Neural progenitor cell (in vitro differentiated cells): ENCODE results near the gene NPR2. TPM values are rescaled to one million over a fixed set of nuclear protein-coding genes. Genes with fewer than 3 reads are reported as not detected.
A peak's percentile ranks its signal among the peaks of the same experiment; 100 is the strongest.

Source experiments
- DNase-seq: peaks from one replicate; pipeline ENCODE4 v3.0.0-alpha.2; 2016; ENCODE audit warnings: low spot score
- H2AFZ ChIP-seq: fragments of 200-600 bp; sonication (generic); replicated peaks from 2 replicates; pipeline ENCODE4 v1.6.1; 2016; ENCODE audit warnings: antibody characterized with exemption
- H3F3A ChIP-seq: fragments of 200-600 bp; sonication (generic); 2 replicates; pipeline ENCODE4 v1.6.1; 2016; ENCODE audit warnings: antibody characterized with exemption, low read depth
- H3K27ac ChIP-seq: fragments of 200-600 bp; sonication (generic); 2 replicates; pipeline ENCODE4 v1.5.1; 2016; ENCODE audit warnings: mild to moderate bottlenecking
- H3K27me3 ChIP-seq: fragments of 200-600 bp; sonication (generic); 2 replicates; pipeline ENCODE4 v1.6.1; 2016; ENCODE audit warnings: mild to moderate bottlenecking, moderate library complexity
- H3K36me3 ChIP-seq: fragments of 200-600 bp; sonication (generic); 2 replicates; pipeline ENCODE4 v1.5.1; 2016
- H3K4me1 ChIP-seq: fragments of 200-600 bp; sonication (generic); 2 replicates; pipeline ENCODE4 v1.6.1; 2016; ENCODE audit warnings: mixed run types
- H3K4me2 ChIP-seq: fragments of 200-600 bp; sonication (generic); 2 replicates; pipeline ENCODE4 v1.6.1; 2016
- H3K4me3 ChIP-seq: fragments of 200-600 bp; sonication (generic); 2 replicates; pipeline ENCODE4 v1.5.1; 2016
- H3K79me2 ChIP-seq: fragments of 200-600 bp; sonication (generic); 2 replicates; pipeline ENCODE4 v1.6.1; 2016; ENCODE audit warnings: low read depth
- H3K9ac ChIP-seq: fragments of 200-600 bp; sonication (generic); 2 replicates; pipeline ENCODE4 v1.6.1; 2016
- H3K9me3 ChIP-seq: fragments of 200-600 bp; sonication (generic); 2 replicates; pipeline ENCODE4 v1.5.1; 2016; ENCODE audit warnings: low read depth
- H4K20me1 ChIP-seq: fragments of 200-600 bp; sonication (generic); 2 replicates; pipeline ENCODE4 v1.6.1; 2016; ENCODE audit warnings: low read depth
- H3K27ac Mint-ChIP-seq: 3 replicates; pipeline ENCODE4 v1.8.0; 2021; ENCODE audit warnings: mixed read lengths
- H3K27me3 Mint-ChIP-seq: 2 replicates; pipeline ENCODE4 v1.8.0; 2022; ENCODE audit warnings: low read depth, mild to moderate bottlenecking, inconsistent platforms, moderate library complexity, mixed read lengths; ENCODE audit not compliant: insufficient read depth
- H3K36me3 Mint-ChIP-seq: 3 replicates; pipeline ENCODE4 v1.8.0; 2021; ENCODE audit warnings: mixed read lengths
- H3K4me1 Mint-ChIP-seq: 3 replicates; pipeline ENCODE4 v1.8.0; 2021; ENCODE audit warnings: mixed read lengths
- H3K4me3 Mint-ChIP-seq: 3 replicates; pipeline ENCODE4 v1.8.0; 2021; ENCODE audit warnings: mild to moderate bottlenecking, moderate library complexity, mixed read lengths
- H3K9me3 Mint-ChIP-seq: 3 replicates; pipeline ENCODE4 v1.8.0; 2020; ENCODE audit warnings: mixed read lengths
- EZH2 ChIP-seq: fragments of 200-600 bp; sonication (generic); IDR thresholded peaks from 2 replicates; pipeline ENCODE4 v1.6.1; 2017; ENCODE audit warnings: antibody characterized with exemption, mild to moderate bottlenecking, moderate library complexity
- EZH2phosphoT487 ChIP-seq: fragments of 200-600 bp; sonication (generic); IDR thresholded peaks from 2 replicates; pipeline ENCODE4 v1.6.1; 2017; ENCODE audit warnings: antibody characterized with exemption
- total RNA-seq: library from RNA; depleted of rRNA; stranded (reverse); fragments of >200 nt; gene quantifications from 2 replicates; pipeline ENCODE4 v1.2.3, GENCODE V29; 2015; ENCODE audit warnings: low replicate concordance
- TF ChIP-seq, protein P1 (sequence below): fragments of 200-600 bp; sonication (generic); IDR thresholded peaks from 2 replicates; pipeline ENCODE4 v1.5.1; 2017; ENCODE audit warnings: antibody characterized with exemption, mild to moderate bottlenecking

NPR2 gene
- total RNA-seq, 1 donor from 2014 or later: 5.6 TPM

DNA sequence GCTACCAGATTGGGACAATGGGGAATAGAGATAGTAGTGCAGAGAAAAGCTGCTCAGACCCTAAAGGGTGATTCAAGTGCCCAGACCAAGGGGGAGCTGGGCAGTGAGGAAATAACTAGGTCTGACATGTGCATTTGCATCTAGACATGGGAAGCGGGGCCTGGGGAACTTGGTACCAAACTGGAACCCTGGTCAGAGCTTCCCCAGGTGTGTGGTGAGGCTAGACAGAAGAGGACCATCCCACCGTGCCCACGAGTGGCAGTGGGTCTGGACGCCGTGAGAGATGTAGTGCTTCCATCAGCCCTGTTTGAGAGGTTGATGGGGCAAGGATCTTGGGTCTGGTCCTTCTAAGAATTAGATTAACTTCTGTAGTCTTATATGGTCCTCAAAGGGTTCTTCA, 45.2 kb downstream of the NPR2 start:
- no peaks in the 10 kb centered on the region for H3K27me3 ChIP-seq
- Mint-ChIP-seq H3K27ac (no peak overlapping the region), H3K9me3 (no peaks in the 10 kb centered on the region), H3K4me1 (peaks cover 18% of the 10 kb centered on the region), H3K4me3 (no peak overlapping the region), H3K36me3 (peaks cover 4% of the 10 kb centered on the region), H3K27me3 (peaks cover 2% of the 10 kb centered on the region)
- peaks cover 4% of the 10 kb centered on the region for H4K20me1 ChIP-seq
- no peak overlapping the region for H3K4me3 ChIP-seq
- H3K79me2 ChIP-seq: no peaks in the 10 kb centered on the region
- no peak for DNase-seq
- no peaks in the 10 kb centered on the region for H3K36me3 ChIP-seq
- no peaks in the 10 kb centered on the region for H3K4me1 ChIP-seq
- no peak overlapping the region for H3K4me2 ChIP-seq
- H3K9me3 ChIP-seq: no peaks in the 10 kb centered on the region
- H3K27ac ChIP-seq: no peak overlapping the region
- H2AFZ ChIP-seq: no peak overlapping the region
- TF ChIP-seq EZH2 (no peak), EZH2phosphoT487 (no peak)
- TF ChIP-seq, protein P1, sequence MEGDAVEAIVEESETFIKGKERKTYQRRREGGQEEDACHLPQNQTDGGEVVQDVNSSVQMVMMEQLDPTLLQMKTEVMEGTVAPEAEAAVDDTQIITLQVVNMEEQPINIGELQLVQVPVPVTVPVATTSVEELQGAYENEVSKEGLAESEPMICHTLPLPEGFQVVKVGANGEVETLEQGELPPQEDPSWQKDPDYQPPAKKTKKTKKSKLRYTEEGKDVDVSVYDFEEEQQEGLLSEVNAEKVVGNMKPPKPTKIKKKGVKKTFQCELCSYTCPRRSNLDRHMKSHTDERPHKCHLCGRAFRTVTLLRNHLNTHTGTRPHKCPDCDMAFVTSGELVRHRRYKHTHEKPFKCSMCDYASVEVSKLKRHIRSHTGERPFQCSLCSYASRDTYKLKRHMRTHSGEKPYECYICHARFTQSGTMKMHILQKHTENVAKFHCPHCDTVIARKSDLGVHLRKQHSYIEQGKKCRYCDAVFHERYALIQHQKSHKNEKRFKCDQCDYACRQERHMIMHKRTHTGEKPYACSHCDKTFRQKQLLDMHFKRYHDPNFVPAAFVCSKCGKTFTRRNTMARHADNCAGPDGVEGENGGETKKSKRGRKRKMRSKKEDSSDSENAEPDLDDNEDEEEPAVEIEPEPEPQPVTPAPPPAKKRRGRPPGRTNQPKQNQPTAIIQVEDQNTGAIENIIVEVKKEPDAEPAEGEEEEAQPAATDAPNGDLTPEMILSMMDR: no peak
- no peak overlapping the region for H3K9ac ChIP-seq
- H3F3A ChIP-seq: no peaks in the 10 kb centered on the region

GRCh38 chr9:35839926-35840325, 48.5 kb downstream of the NPR2 start:
- no peak for TF ChIP-seq EZH2phosphoT487
- TF ChIP-seq EZH2: no peak
- TF ChIP-seq, protein P1: no peak
- Histone ChIP-seq H4K20me1 (peaks cover 4% of the 10 kb centered on the region), H3K79me2 (no peaks in the 10 kb centered on the region), H3K36me3 (no peaks in the 10 kb centered on the region), H3K9ac (no peak overlapping the region), H2AFZ (no peak overlapping the region), H3K4me3 (no peak overlapping the region), H3F3A (no peaks in the 10 kb centered on the region), H3K9me3 (no peaks in the 10 kb centered on the region), H3K4me1 (no peaks in the 10 kb centered on the region), H3K4me2 (no peak overlapping the region), H3K27ac (no peak overlapping the region), H3K27me3 (peaks cover 4% of the 10 kb centered on the region)
- peaks cover 15% of the 10 kb centered on the region for H3K36me3 Mint-ChIP-seq
- DNase-seq: no peak
- H3K9me3 Mint-ChIP-seq: no peaks in the 10 kb centered on the region
- peaks cover 6% of the 10 kb centered on the region for H3K4me1 Mint-ChIP-seq
- H3K4me3 Mint-ChIP-seq: no peak overlapping the region
- no peaks in the 10 kb centered on the region for H3K27me3 Mint-ChIP-seq
- peak overlapping the region; percentile 6 for H3K27ac Mint-ChIP-seq

GRCh38 chr9:35840881-35841644, 49.7 kb downstream of the NPR2 start:
- H2AFZ ChIP-seq: no peak overlapping the region
- H3K4me1 Mint-ChIP-seq: peaks cover 6% of the 10 kb centered on the region
- no peak overlapping the region for H3K4me3 Mint-ChIP-seq
- H3K27me3 Mint-ChIP-seq: peaks cover 2% of the 10 kb centered on the region
- peaks cover 12% of the 10 kb centered on the region for H4K20me1 ChIP-seq
- H3K79me2 ChIP-seq: no peaks in the 10 kb centered on the region
- H3K9me3 Mint-ChIP-seq: no peaks in the 10 kb centered on the region
- H3K4me2 ChIP-seq: no peak overlapping the region
- no peak overlapping the region for H3K9ac ChIP-seq
- H3K4me3 ChIP-seq: no peak overlapping the region
- no peak overlapping the region for H3K27ac ChIP-seq
- peaks cover under 1% of the 10 kb centered on the region for H3K4me1 ChIP-seq
- TF ChIP-seq EZH2phosphoT487 (no peak), EZH2 (no peak)
- TF ChIP-seq, protein P1: no peak
- no peaks in the 10 kb centered on the region for H3K36me3 ChIP-seq
- H3K9me3 ChIP-seq: no peaks in the 10 kb centered on the region
- peaks cover 15% of the 10 kb centered on the region for H3K27me3 ChIP-seq
- no peaks in the 10 kb centered on the region for H3F3A ChIP-seq
- DNase-seq: no peak
- H3K36me3 Mint-ChIP-seq: peaks cover 15% of the 10 kb centered on the region
- no peak overlapping the region for H3K27ac Mint-ChIP-seq
